ENCODE measurements around the gene JMJD7. TPM values are rescaled to one million over a fixed set of nuclear protein-coding genes. Genes with fewer than 3 reads are reported as not detected.

JMJD7 gene
- total RNA-seq, 4 donors from 2014 or later = 2.0 to 12.6 (median 7.9) TPM

GRCh38 chr15:41801185-41801584 is 26.7 kb upstream of the JMJD7 start:
- no peak for TF ChIP-seq CTCF (IDR thresholded peaks at IDR 0.05; ENCODE audit: low read depth)

GRCh38 chr15:41801850-41802455 is 25.9 kb upstream of the JMJD7 start:
- no peak for TF ChIP-seq CTCF (IDR thresholded peaks at IDR 0.05; ENCODE audit: low read depth)

- TF ChIP-seq CTCF (IDR thresholded peaks at IDR 0.05; ENCODE audit: low read depth) = no peak
Observed at GRCh38 chr15:41804361-41804760, 23.5 kb upstream of the JMJD7 start.

GRCh38 chr15:41804916-41805666 is 22.8 kb upstream of the JMJD7 start:
- no peak for TF ChIP-seq CTCF (IDR thresholded peaks at IDR 0.05; ENCODE audit: low read depth)

GRCh38 chr15:41805711-41806110 is 22.2 kb upstream of the JMJD7 start:
- no peak for TF ChIP-seq CTCF (IDR thresholded peaks at IDR 0.05; ENCODE audit: low read depth)

GRCh38 chr15:41806291-41807181 is 21.4 kb upstream of the JMJD7 start:
- TF ChIP-seq CTCF (IDR thresholded peaks at IDR 0.05; ENCODE audit: low read depth) = no peak

- no peak for TF ChIP-seq CTCF (IDR thresholded peaks at IDR 0.05; ENCODE audit: low read depth)
Observed at GRCh38 chr15:41809121-41809520, 18.8 kb upstream of the JMJD7 start.
